Breast epithelium (tissue), 4 donors: ENCODE measurements around the gene TREML4. TPM values are rescaled to one million over a fixed set of nuclear protein-coding genes. Genes with fewer than 3 reads are reported as not detected.

ENCODE experiments used
- DNase-seq, 2 donors: peaks; one replicate each; pipeline ENCODE4 v3.0.0-alpha.2; 2019; ENCODE audit warnings: low spot score in 2 of 2
- H3K27ac ChIP-seq, 2 donors: fragments of 200-600 bp; sonication (generic) in 1 of 2; one replicate each; pipeline ENCODE4 v1.5.1; 2016 to 2019; ENCODE audit warnings: mild to moderate bottlenecking in 1 of 2
- H3K27me3 ChIP-seq, 2 donors: fragments of 200-600 bp; sonication (generic) in 1 of 2; one replicate each; pipeline versions ENCODE4 v1.5.1 to v1.6.0; 2017 to 2019; ENCODE audit warnings: control low read depth in 1 of 2, mild to moderate bottlenecking in 1 of 2
- H3K36me3 ChIP-seq: fragments of 200-600 bp; one replicate; pipeline ENCODE4 v1.5.1; 2019
- H3K4me1 ChIP-seq, 2 donors: fragments of 200-600 bp; sonication (generic); one replicate each; pipeline ENCODE4 v1.5.1; 2016 to 2019; ENCODE audit warnings: control low read depth in 1 of 2
- H3K4me3 ChIP-seq, 3 donors: fragments of 200-600 bp; sonication (generic); 1 replicate in 2 of 3; 2 replicates in 1 of 3; pipeline ENCODE4 v1.5.1; 2016 to 2019; ENCODE audit warnings: mild to moderate bottlenecking in 3 of 3, moderate library complexity in 2 of 3
- H3K9me3 ChIP-seq, 2 donors: fragments of 200-600 bp; sonication (generic) in 1 of 2; one replicate each; pipeline ENCODE4 v1.5.1; 2016 to 2019; ENCODE audit warnings: control low read depth in 1 of 2
- POLR2A ChIP-seq: fragments of 450-650 bp; IDR thresholded peaks from one replicate; pipeline ENCODE4 v1.6.1; 2016; ENCODE audit warnings: antibody characterized with exemption, mild to moderate bottlenecking, moderate library complexity
- POLR2AphosphoS5 ChIP-seq, 3 donors: sonication (generic); formaldehyde crosslinking; IDR thresholded peaks; one replicate each; pipeline ENCODE4 v1.6.1; 2017; ENCODE audit warnings: antibody characterized with exemption in 3 of 3
- intact Hi-C: fragments of 100-400 bp; cut with DNase I; formaldehyde crosslinking; loops from one replicate; pipeline ENCODE4 v1.15.1; 2023; ENCODE audit warnings: low total_unique reads
- total RNA-seq, 3 donors: library from RNA; depleted of rRNA; stranded (reverse); fragments of >200 nt; gene quantifications; one replicate each; pipeline ENCODE4 v1.1.0, GENCODE V29; 2016
- TF ChIP-seq, protein P1 (sequence below), 3 donors: fragments of 450-650 bp; IDR thresholded peaks; one replicate each; pipeline ENCODE4 v1.5.1; 2016 to 2017; ENCODE audit warnings: antibody characterized with exemption in 3 of 3, mild to moderate bottlenecking in 3 of 3, moderate library complexity in 3 of 3

TREML4 gene
- total RNA-seq, 3 donors from 2014 or later = not detected

DNA sequence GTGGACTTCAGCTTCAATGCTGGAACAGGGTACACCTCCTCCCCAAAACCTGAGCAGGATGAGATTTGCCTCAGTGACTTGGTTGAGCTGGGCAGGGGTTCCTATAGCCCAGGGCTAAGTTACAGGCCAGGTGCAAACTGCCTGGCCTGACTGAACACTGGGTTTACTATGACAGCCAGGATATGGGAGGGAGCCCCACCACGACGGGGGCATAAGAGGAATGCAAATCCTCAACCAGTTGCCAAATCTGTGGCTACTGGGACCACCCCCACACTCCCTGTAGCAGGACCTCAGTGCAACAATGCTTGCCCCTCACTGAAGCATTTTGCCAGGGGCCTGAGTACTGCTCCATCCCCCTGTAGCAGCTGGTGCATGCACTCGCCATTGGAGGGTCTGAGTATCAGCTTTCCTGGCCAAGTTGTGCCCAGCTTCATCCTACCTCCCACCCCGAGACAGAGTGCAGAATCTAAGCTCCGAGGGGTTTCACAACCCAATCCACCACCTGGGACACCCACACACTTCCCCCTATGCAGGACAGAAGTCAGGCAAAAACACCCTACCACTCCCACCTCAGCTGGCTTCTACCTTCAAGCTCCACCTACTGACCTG lies 27.6 kb downstream of the TREML4 start:
- Histone ChIP-seq H3K4me1 (no peaks in the 10 kb centered on the region), H3K27ac (no peak overlapping the region), H3K36me3 (no peaks in the 10 kb centered on the region), H3K4me3 (no peak overlapping the region), H3K27me3 (no peaks in the 10 kb centered on the region), H3K9me3 (no peaks in the 10 kb centered on the region)
- intact Hi-C loops = no loop called here
- TF ChIP-seq, protein P1, sequence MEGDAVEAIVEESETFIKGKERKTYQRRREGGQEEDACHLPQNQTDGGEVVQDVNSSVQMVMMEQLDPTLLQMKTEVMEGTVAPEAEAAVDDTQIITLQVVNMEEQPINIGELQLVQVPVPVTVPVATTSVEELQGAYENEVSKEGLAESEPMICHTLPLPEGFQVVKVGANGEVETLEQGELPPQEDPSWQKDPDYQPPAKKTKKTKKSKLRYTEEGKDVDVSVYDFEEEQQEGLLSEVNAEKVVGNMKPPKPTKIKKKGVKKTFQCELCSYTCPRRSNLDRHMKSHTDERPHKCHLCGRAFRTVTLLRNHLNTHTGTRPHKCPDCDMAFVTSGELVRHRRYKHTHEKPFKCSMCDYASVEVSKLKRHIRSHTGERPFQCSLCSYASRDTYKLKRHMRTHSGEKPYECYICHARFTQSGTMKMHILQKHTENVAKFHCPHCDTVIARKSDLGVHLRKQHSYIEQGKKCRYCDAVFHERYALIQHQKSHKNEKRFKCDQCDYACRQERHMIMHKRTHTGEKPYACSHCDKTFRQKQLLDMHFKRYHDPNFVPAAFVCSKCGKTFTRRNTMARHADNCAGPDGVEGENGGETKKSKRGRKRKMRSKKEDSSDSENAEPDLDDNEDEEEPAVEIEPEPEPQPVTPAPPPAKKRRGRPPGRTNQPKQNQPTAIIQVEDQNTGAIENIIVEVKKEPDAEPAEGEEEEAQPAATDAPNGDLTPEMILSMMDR (IDR thresholded peaks at IDR 0.05) = no peak
- TF ChIP-seq POLR2A = no peak
- TF ChIP-seq POLR2AphosphoS5 (IDR thresholded peaks at IDR 0.05) = no peak
- no peak for DNase-seq

DNA sequence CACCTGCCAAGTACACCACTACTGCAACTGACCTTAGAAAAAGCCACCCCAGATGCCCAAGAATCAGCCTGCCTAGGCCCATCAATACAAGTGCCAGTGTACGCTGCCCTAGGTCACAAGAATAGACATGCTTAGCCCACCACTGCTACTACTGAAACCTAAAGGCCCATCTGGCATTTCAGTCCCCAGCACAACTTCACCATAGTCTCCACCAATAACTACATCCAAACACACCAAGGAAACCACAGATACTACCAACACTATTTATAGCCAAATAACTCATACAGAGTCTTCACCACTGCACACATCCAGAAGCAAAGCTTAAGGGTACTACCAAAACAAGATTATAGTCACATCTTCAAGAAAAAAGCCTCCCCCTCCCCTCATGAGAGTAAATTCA lies 28.2 kb downstream of the TREML4 start:
- no peaks in the 10 kb centered on the region for H3K9me3 ChIP-seq
- no peaks in the 10 kb centered on the region for H3K4me1 ChIP-seq
- DNase-seq = no peak
- no peak overlapping the region for H3K27ac ChIP-seq
- no peak overlapping the region for H3K4me3 ChIP-seq
- intact Hi-C loops = no loop called here
- H3K36me3 ChIP-seq = no peaks in the 10 kb centered on the region
- TF ChIP-seq POLR2AphosphoS5 (IDR thresholded peaks at IDR 0.05) (no peak), POLR2A (no peak)
- TF ChIP-seq, protein P1 (IDR thresholded peaks at IDR 0.05) = no peak
- no peaks in the 10 kb centered on the region for H3K27me3 ChIP-seq

DNA sequence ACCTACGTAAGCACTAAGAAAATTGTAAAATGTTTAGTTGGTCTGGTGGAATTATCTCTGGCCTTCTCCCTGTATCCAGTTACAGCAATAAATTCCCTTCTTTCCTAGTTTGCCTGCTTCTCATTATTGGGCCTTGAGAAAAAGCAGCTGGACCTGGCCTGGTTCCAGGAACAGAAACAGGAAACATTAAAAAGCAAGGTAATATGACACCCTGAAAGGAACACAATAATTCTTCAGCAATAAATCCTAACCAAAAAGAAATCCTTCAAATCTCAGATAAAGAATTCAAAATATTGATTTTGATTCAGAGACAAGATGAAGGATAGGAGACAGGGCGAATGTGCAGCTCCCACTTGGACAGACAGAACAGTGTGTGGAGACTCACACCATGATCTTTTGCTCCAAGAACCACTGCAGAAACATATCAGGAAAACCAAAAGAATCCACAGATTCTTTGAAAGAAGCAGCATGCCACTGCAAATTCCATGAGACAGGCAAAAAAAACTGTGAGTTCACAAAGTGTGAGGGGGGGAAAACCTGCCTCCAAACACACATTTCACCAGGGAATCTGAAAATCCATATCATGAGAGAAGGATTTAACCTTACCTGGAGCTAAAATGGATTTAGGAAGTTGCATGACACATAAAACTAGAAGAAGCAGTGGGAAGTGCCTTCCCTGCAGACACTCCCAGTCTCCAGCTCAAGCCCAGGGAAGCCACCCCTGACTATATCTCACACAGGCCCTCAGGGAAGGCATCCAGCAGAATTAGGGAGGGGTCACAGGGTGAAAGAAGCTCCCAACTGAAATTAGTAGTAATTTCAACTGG lies 29.4 kb downstream of the TREML4 start:
- Histone ChIP-seq H3K36me3 (no peaks in the 10 kb centered on the region), H3K4me3 (no peak overlapping the region), H3K9me3 (peaks cover 0 to 11% of the 10 kb centered on the region in 2 donors), H3K4me1 (no peaks in the 10 kb centered on the region), H3K27me3 (no peaks in the 10 kb centered on the region), H3K27ac (no peak overlapping the region)
- TF ChIP-seq POLR2A (no peak), POLR2AphosphoS5 (IDR thresholded peaks at IDR 0.05) (no peak)
- TF ChIP-seq, protein P1 (IDR thresholded peaks at IDR 0.05) = no peak
- DNase-seq = no peak
- intact Hi-C loops = no loop called here

DNA sequence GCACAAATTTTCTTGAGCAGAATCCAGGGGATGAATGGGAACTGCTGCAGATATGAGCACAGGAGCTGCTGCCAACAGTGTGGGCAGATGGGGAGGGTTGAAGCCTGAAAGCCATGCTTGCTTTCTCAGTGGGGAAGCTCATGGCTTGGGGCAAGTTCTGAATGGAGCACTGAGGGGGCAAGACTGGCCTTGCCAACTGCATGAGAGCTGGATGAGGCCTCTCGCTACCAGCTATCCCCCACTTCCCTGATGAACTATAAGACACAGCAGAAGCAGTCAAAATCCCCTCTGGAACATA lies 30.0 kb downstream of the TREML4 start:
- intact Hi-C loops = no loop called here

DNA sequence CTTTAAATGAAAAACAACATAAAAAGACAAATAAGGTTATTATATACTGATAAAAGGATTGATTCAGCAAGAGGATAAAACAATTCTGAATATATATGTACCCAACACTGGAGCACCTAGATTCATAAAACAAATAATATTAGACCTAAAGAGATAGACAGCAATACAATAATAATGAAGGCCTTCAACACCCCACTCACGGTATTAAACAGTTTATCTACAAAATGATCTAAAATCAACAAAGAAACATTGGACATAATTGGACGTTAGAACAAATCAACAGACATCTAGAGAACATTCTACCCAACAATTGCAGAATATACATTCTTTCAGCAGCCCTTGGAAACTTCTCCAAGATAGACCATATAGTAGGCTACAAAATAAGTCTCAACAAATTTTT lies 34.3 kb downstream of the TREML4 start:
- Histone ChIP-seq H3K4me3 (no peak overlapping the region), H3K4me1 (no peaks in the 10 kb centered on the region), H3K27ac (no peak overlapping the region), H3K36me3 (no peaks in the 10 kb centered on the region), H3K27me3 (no peaks in the 10 kb centered on the region), H3K9me3 (peaks cover 0 to 22% of the 10 kb centered on the region in 2 donors)
- DNase-seq = no peak
- intact Hi-C loops = no loop called here
- TF ChIP-seq POLR2AphosphoS5 (IDR thresholded peaks at IDR 0.05) (no peak), POLR2A (no peak)
- TF ChIP-seq, protein P1 (IDR thresholded peaks at IDR 0.05) = no peak

More for the DNA sequence above, 30.0 kb downstream of the TREML4 start:
- H3K4me3 ChIP-seq = no peak overlapping the region
- H3K36me3 ChIP-seq = no peaks in the 10 kb centered on the region
- no peak for DNase-seq
- TF ChIP-seq, protein P1 (IDR thresholded peaks at IDR 0.05) = no peak
- TF ChIP-seq POLR2AphosphoS5 (IDR thresholded peaks at IDR 0.05) = no peak
- no peak for TF ChIP-seq POLR2A
- no peaks in the 10 kb centered on the region for H3K4me1 ChIP-seq
- no peaks in the 10 kb centered on the region for H3K27me3 ChIP-seq
- H3K27ac ChIP-seq = no peak overlapping the region
- H3K9me3 ChIP-seq = peaks cover 0 to 15% of the 10 kb centered on the region in 2 donors
